Myocyte (in vitro differentiated cells): Measurements from ENCODE around the gene TOLLIP. TPM values are rescaled to one million over a fixed set of nuclear protein-coding genes. Genes with fewer than 3 reads are reported as not detected.
A peak's percentile ranks its signal among the peaks of the same experiment; 100 is the strongest.

Source experiments
- DNase-seq: peaks from one replicate; pipeline ENCODE4 v3.0.0-alpha.2; 2012; ENCODE audit warnings: low read depth
- total RNA-seq: library from RNA; depleted of rRNA; stranded (reverse); fragments of >200 nt; gene quantifications from 2 replicates; pipeline ENCODE4 v1.2.3, GENCODE V29; 2014

TOLLIP gene
- total RNA-seq, 1 donor from 2014 or later, result 41.6 TPM

- no peak for DNase-seq
These were observed 8.6 kb upstream of the TOLLIP start for GRCh38 chr11:1317993-1318392.

DNA sequence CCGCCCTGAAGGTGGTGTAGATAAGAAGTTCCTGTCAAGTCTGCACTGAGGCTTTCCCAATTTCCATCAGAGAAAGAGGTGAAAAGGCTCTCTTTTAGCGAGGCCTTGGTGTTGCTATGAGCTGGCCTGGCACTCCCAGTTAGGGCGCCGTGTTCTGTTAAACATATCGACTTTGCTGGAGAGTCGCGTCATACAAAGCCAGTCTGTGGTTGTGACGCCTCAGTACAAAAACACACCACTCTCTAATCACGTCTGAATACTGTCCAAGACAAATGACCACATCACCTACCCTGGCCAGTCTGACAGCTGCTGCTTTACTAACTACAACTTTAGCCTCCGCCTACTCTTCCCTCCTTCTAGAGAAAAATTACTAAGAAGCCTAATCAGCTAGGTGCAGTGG, 8.0 kb upstream of the TOLLIP start:
- DNase-seq, result peak; percentile 62

GRCh38 chr11:1310772-1311468, 1.5 kb upstream of the TOLLIP start:
- DNase-seq, result no peak

DNA sequence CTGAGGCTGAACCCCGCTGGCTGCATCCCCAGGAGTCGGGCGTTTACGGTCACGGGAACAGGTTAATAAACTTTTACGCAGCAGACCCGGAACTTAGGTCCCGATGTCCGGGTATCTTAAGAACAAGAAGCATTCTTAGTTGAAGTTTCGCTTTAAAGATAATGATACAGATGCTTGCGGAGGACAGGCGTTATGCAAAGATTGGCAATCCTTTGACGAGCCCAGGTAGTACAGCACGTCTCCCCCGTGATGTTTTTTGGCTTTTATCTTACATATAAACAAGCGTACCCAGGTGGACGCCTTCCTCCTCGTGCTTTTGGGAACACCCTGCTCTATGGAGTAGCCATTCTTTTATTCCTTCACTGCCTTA, 871 bp upstream of the TOLLIP start:
- no peak for DNase-seq

DNA sequence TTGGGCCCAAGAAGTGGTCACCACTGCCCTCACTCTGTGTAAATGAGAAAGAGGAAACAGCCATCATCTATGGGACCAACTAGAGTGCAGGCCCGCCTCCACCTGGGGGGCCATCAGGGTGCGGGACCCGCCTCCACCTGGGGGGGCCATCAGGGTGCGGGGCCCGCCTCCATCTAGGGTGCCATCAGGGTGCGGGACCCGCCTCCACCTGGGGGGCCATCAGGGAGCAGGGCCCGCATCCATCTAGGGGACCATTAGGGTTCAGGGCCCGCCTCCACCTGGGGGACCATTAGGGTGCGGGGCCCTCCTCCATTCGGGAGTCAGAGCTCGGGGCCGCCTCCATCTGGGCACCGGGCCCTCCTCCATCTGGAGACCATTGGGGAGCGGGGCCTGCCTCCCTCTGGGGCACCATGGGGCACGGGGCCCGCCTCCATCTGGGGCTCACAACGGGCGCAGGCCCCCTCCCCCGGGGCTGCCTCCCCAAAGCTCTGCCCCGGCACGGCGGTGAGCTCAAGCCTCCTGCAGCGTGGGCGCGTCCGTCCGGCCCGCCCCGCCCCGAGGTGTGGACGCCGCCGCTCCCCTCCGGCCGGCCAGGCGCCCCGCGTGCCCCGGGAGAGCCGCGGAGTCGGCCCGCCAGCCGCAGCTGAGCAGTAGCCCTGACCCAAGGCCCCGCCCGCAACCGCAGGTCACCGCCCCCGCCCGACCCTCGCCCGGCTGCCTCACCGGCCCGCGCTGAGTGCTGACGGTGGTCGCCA, 512 bp downstream of the TOLLIP start:
- no peak for DNase-seq

- DNase-seq, result peak; percentile 6
These were observed 1.3 kb downstream of the TOLLIP start for GRCh38 chr11:1307998-1308742.

- no peak for DNase-seq
These were observed 2.1 kb downstream of the TOLLIP start for GRCh38 chr11:1307163-1307870.

DNA sequence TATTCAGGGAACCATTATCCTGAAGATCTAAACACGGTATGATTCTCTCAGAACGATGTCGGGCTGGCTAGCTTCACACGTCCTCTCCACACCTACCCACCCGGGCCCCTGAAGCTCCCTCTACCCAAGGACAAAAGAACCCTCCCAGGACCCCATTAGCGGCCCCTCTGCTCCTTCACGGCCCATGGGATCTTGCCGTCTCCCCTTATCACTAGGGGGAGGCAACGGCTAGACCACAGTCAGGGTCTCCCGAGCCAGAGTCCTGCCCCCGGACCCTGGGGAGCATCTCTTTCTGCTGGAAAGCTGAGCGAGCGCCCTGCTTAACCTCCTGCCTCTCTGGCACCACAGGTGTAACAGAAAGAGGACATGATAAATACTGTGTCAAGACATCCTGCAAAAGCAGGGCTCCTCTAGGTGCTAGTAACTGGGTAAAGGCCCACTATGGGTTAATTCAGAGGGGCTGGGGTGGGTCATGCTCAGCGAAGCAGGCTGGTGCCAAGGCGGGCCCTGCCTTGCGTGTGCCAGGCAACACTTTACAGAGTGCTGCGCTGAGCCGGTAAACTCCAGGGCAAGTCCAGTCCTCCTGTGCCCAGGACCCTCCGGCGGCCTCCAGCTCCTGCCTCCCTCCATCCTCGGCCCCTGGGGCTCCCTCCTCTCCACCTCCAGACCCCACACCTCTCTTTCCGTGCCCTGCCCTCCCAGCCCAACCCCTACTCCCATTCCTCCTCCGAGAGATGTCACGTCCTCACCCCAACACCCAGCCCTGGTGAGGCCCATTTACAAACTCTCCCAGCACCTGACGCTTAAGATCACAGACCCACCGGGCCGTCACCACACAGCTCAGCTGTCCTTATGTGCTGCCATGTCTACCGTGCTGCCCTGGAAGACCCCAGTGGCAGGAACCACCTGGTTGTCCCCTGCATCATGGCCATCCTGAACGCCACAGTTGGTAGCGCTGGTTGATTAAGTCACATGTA, 3.0 kb downstream of the TOLLIP start:
- no peak for DNase-seq

GRCh38 chr11:1305501-1306056, 3.9 kb downstream of the TOLLIP start:
- no peak for DNase-seq

DNA sequence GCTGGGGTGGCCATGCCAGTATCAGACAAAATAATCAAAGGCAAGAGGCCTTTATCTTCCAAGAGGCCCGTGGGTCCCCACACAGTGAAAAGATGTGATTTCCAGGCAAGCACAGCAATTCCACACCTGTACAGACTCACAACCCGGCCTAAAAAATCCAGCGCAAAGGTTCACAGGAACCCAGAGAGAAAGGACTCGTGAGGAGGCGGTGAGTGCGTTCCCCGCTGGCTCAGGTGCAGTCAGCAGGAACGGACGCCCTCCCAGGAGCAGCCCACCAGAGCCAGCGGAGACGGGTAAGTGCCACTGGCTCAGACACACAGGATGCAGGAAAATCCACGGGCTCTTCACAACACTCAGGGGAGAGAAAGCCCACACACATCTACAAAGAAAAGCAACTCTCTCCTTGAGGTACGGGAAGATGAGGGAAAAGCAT, 4.4 kb downstream of the TOLLIP start:
- no peak for DNase-seq

DNA sequence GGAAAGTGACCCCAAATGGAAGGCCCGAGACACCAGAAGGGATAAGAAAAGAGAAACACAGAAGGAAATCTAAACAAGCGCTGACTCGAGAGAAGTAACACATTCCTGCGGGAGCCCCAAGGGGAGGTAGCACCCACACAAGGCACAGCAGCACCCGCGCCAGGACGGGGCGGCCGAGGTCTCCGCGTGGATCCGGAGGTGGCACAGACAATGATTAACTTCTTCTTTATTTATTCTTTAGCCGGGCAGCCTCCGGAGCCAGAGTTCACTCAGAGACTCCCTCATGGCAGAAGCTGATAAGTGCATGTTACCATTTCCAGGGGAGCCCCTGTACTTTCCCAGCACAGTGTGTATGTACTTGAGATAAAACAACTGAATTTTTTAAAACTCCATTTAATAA, 5.1 kb downstream of the TOLLIP start:
- DNase-seq, result no peak

GRCh38 chr11:1303973-1304372, 5.5 kb downstream of the TOLLIP start:
- no peak for DNase-seq

DNA sequence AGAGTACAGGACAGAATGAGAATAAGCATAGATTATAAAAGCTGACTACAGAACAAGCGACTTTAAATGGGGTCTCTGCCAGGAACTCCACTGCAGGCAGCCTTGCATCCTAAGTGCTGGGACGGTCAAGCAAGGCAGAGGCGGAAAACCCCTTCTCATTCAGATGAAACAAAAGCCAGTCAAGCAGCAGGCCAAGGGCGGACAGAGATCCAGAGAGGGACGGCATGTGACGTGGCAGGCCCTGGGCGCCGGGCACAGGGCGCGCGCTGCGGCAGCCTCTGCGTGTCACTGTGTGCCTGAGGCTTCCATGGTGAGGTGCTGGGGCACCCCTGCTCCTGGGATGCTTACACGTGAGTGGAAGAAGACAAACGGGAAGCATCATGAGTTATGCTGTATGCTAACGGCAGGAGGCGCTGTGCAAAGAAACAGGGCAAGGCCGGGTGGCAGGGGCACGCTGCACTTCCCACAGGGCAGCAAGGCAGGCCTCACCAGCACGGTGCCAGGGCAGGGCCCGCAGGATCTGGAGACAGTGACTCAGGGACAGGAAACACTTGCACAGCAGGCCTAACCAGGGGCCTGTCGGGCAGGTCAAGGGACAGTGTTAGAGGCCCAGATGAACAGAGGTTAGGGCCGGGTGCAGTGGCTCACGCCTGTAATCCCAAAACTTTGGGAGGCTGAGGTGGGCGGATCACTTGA, 6.2 kb downstream of the TOLLIP start:
- DNase-seq, result no peak

DNA sequence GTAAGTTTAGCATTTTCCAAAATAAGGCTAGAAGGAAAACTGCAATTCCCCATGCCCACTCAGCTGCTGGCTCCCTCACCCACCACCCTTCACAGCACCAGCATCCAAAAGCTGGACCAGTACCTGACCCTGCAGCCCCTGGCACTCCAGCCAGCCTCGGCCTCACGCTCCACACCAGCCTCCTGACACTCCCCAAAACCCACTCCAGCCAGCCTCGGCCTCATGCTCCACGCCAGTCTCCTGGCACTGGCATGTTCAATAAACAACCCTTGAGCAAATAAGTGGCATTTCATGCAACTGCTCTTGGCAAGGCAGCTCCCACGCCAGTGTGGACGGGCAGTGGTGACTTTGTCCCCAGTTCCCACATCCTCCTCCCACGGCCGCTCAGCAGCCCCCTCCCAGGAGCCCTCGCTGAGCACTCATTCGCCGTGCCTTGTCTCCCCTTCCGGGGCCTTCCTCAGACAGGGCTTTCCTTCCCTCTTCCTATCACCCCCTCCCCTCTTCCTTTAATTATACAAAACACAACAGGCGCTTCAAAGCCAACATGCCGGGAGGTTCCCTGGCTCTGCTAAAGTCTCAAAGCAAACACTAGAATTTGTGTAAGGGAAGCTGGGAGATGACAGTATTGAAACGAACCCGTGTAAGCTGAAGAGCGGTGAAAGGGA, 6.8 kb downstream of the TOLLIP start:
- no peak for DNase-seq

DNA sequence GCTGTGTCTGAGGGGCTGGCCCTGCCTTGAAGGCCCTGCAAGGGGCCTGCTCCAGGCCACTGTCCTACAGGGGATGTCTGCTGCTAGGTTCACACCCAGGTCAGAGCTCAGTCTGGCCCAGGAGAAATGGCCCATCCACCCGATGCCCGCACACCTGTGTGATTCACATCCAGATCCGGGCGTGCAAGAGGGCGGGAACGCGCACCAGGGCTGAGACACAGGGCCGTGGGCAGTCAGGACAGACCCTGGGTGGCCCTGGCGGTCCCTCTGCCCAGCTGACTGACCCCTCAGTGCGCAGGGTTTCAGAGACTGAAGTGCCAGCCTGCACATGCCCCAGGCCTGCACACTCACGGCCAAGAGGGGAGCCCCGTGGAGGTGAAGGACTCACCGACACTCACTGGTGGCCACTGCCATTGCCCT, 7.4 kb downstream of the TOLLIP start:
- DNase-seq, result no peak

- no peak for DNase-seq
These were observed 8.0 kb downstream of the TOLLIP start for GRCh38 chr11:1301220-1302000.

DNA sequence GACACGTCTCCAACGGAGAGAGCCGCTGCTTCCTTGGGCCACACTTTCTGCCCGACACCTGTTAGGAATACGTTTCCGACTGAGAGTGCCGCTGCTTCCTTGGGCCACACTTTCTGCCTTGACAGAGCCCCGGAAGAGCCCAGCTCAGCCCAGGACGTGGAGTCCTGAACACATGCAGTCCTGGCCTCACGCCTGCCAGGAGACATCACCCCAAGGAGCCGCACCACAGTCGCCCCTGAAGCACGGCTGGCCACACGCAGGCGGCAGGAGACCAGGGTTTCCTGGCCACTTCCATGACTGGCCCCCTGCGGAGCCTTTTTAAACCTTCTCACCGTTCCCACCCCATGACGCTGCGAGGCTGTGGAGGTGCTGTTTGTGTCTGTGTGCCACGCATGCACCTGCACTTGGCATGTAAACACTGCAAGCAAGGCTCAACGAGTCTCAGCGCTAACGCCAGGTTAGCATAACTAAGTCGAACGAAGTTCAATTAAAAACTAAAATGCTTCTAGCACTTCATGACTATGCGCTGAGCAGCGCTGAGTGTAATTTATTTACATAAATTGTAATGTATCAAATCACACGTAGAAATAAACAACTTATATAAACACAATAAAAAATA, 8.8 kb downstream of the TOLLIP start:
- no peak for DNase-seq

DNA sequence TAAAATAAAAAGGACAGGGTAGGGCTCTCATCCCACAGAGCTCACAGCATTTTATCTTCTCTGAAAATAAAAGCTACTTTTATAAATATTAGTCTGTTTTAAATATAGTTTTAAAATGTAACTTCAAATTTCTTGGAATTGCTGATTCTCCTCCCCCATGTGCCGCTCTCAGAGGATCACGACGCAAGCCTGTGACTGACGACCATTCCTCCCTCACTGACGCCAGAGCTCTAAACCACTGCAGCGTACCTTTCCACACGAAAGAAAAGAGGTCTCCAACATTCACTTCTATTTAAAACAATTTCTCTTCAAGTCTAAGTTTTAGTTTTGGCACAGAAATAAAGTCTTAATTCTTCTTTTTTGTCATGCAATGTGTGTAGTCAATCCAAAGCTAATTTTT, 9.3 kb downstream of the TOLLIP start:
- no peak for DNase-seq
